Activated naive CD4-positive, alpha-beta T cell treated with anti-CD3 and anti-CD28 coated beads, Interleukin-2, amount 50 U/mL, for 16 hours (primary cell): ENCODE data around the gene SETBP1.

ENCODE experiments used
- DNase-seq: peaks from one replicate; pipeline ENCODE4 v3.0.0-alpha.2; 2020

SETBP1 gene

GRCh38 chr18:44821924-44822323, 141.2 kb downstream of the SETBP1 start:
- DNase-seq, result no peak

GRCh38 chr18:44823286-44823685, 142.6 kb downstream of the SETBP1 start:
- DNase-seq, result no peak

- no peak for DNase-seq
Measured at GRCh38 chr18:44823782-44824181, 143.1 kb downstream of the SETBP1 start.

GRCh38 chr18:44824884-44825283, 144.2 kb downstream of the SETBP1 start:
- no peak for DNase-seq

- DNase-seq, result no peak
Measured at GRCh38 chr18:44826418-44827259, 146.0 kb downstream of the SETBP1 start.

GRCh38 chr18:44828080-44828479, 147.4 kb downstream of the SETBP1 start:
- no peak for DNase-seq

GRCh38 chr18:44830581-44830980, 149.9 kb downstream of the SETBP1 start:
- no peak for DNase-seq

GRCh38 chr18:44833786-44834185, 153.1 kb downstream of the SETBP1 start:
- DNase-seq, result no peak

- DNase-seq, result no peak
Measured at GRCh38 chr18:44834867-44835469, 154.3 kb downstream of the SETBP1 start.

- no peak for DNase-seq
Measured at GRCh38 chr18:44835703-44836102, 155.0 kb downstream of the SETBP1 start.

GRCh38 chr18:44836263-44836662, 155.6 kb downstream of the SETBP1 start:
- no peak for DNase-seq

GRCh38 chr18:44837482-44838180, 156.9 kb downstream of the SETBP1 start:
- DNase-seq, result no peak

- DNase-seq, result peak; percentile 53
Measured at GRCh38 chr18:44838971-44839666, 158.4 kb downstream of the SETBP1 start.

- DNase-seq, result no peak
Measured at GRCh38 chr18:44840058-44840790, 159.5 kb downstream of the SETBP1 start.

- no peak for DNase-seq
Measured at GRCh38 chr18:44841221-44841620, 160.5 kb downstream of the SETBP1 start.

- no peak for DNase-seq
Measured at GRCh38 chr18:44841752-44842587, 161.3 kb downstream of the SETBP1 start.

GRCh38 chr18:44842588-44843412, 162.1 kb downstream of the SETBP1 start:
- DNase-seq, result no peak

GRCh38 chr18:44844486-44844885, 163.8 kb downstream of the SETBP1 start:
- DNase-seq, result no peak

GRCh38 chr18:44846450-44846849, 165.8 kb downstream of the SETBP1 start:
- no peak for DNase-seq

- no peak for DNase-seq
Measured at GRCh38 chr18:44848644-44849335, 168.1 kb downstream of the SETBP1 start.
